GM23338 (cell line): ENCODE measurements around the gene CACNB4.

ENCODE experiments used
- EZH2 ChIP-seq: fragments of 200-600 bp; sonication (generic); IDR thresholded peaks from one replicate; pipeline ENCODE4 v1.8.0; 2017; ENCODE audit warnings: antibody characterized with exemption, mild to moderate bottlenecking, low read depth; ENCODE audit not compliant: unreplicated experiment
- EZH2phosphoT487 ChIP-seq: fragments of 200-600 bp; sonication (generic); IDR thresholded peaks from one replicate; pipeline ENCODE4 v1.8.1; 2018; ENCODE audit warnings: antibody characterized with exemption; ENCODE audit not compliant: unreplicated experiment
- NANOG ChIP-seq: IDR thresholded peaks from 2 replicates; pipeline ENCODE4 v1.6.1; 2016; ENCODE audit warnings: antibody characterized with exemption, borderline replicate concordance
- POLR2AphosphoS5 ChIP-seq: IDR thresholded peaks from 2 replicates; pipeline ENCODE4 v1.6.1; 2016; ENCODE audit warnings: antibody characterized with exemption, low read depth
- TF ChIP-seq, protein P1 (sequence below), 2 experiments: fragments of 200-600 bp in 1 of 2; sonication (generic) in 1 of 2; conservative IDR thresholded peaks; 2 replicates each; pipeline versions ENCODE4 v1.5.1 to v1.6.1; 2016 to 2017; ENCODE audit warnings: antibody characterized with exemption in 2 of 2, low read depth in 2 of 2, mild to moderate bottlenecking in 2 of 2, moderate library complexity in 1 of 2
- TF ChIP-seq, protein P2 (sequence below): fragments of 250-450 bp; sonication (Bioruptor Pico); IDR thresholded peaks from 2 replicates; pipeline ENCODE4 v1.5.0; 2020; ENCODE audit warnings: mild to moderate bottlenecking, moderate library complexity
- TF ChIP-seq, protein P3 (sequence below): IDR thresholded peaks from one replicate; pipeline ENCODE4 v1.6.1; 2018; ENCODE audit warnings: antibody characterized with exemption; ENCODE audit not compliant: unreplicated experiment
- TF ChIP-seq, protein P4 (sequence below): IDR thresholded peaks from 2 replicates; pipeline ENCODE4 v1.6.1; 2016; ENCODE audit warnings: antibody characterized with exemption

DNA sequence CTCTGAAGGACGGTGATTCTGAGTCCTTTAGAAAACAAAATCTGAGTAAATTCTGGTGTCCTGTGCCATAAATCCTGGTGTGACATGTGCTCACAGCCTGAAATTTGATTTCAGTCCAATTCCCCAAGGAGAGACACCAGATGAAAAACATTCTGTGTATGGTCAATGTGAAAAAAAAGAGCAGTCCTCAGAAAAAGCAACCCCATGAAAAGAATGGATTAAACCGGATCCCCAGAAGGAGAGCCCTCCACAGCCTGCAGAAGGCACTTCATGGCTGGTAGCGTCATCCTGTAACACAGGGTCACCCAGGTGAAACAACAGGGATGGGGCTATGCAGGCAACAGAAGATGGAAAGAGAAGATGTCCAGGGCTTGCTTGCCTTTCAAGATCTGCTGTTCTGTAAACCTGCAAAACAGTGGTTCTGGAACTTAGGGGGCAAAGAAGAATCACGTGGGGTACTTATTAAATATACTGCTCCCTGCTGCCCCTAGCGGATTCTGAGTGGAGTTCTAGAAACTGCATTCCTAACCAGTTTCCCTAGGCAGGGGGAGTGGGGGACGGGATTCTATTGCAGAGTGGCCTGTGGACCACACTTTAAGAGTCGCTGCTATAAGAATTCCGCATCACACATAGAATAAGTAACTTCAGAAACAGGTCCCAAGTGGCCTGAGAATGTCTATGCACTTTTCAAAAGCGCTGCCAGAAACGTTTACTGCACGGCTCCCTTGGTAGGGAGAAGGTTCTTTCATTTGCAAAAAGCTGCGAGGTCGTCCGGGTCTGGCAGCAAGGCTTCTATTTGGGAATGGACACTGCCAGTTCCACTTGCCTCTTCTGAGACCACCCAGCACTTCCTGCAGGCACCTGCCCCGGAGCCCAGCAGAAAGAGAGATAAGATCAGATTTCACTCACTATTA, 151.7 kb downstream of the CACNB4 start:
- no peak for TF ChIP-seq POLR2AphosphoS5
- TF ChIP-seq, protein P1, sequence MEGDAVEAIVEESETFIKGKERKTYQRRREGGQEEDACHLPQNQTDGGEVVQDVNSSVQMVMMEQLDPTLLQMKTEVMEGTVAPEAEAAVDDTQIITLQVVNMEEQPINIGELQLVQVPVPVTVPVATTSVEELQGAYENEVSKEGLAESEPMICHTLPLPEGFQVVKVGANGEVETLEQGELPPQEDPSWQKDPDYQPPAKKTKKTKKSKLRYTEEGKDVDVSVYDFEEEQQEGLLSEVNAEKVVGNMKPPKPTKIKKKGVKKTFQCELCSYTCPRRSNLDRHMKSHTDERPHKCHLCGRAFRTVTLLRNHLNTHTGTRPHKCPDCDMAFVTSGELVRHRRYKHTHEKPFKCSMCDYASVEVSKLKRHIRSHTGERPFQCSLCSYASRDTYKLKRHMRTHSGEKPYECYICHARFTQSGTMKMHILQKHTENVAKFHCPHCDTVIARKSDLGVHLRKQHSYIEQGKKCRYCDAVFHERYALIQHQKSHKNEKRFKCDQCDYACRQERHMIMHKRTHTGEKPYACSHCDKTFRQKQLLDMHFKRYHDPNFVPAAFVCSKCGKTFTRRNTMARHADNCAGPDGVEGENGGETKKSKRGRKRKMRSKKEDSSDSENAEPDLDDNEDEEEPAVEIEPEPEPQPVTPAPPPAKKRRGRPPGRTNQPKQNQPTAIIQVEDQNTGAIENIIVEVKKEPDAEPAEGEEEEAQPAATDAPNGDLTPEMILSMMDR (conservative IDR thresholded peaks at IDR 0.05; ENCODE audit: low read depth in 2 of 2), result peak; percentile 65 to 78
- TF ChIP-seq EZH2, result no peak
- no peak for TF ChIP-seq EZH2phosphoT487
- TF ChIP-seq NANOG, result no peak
- TF ChIP-seq, protein P2, sequence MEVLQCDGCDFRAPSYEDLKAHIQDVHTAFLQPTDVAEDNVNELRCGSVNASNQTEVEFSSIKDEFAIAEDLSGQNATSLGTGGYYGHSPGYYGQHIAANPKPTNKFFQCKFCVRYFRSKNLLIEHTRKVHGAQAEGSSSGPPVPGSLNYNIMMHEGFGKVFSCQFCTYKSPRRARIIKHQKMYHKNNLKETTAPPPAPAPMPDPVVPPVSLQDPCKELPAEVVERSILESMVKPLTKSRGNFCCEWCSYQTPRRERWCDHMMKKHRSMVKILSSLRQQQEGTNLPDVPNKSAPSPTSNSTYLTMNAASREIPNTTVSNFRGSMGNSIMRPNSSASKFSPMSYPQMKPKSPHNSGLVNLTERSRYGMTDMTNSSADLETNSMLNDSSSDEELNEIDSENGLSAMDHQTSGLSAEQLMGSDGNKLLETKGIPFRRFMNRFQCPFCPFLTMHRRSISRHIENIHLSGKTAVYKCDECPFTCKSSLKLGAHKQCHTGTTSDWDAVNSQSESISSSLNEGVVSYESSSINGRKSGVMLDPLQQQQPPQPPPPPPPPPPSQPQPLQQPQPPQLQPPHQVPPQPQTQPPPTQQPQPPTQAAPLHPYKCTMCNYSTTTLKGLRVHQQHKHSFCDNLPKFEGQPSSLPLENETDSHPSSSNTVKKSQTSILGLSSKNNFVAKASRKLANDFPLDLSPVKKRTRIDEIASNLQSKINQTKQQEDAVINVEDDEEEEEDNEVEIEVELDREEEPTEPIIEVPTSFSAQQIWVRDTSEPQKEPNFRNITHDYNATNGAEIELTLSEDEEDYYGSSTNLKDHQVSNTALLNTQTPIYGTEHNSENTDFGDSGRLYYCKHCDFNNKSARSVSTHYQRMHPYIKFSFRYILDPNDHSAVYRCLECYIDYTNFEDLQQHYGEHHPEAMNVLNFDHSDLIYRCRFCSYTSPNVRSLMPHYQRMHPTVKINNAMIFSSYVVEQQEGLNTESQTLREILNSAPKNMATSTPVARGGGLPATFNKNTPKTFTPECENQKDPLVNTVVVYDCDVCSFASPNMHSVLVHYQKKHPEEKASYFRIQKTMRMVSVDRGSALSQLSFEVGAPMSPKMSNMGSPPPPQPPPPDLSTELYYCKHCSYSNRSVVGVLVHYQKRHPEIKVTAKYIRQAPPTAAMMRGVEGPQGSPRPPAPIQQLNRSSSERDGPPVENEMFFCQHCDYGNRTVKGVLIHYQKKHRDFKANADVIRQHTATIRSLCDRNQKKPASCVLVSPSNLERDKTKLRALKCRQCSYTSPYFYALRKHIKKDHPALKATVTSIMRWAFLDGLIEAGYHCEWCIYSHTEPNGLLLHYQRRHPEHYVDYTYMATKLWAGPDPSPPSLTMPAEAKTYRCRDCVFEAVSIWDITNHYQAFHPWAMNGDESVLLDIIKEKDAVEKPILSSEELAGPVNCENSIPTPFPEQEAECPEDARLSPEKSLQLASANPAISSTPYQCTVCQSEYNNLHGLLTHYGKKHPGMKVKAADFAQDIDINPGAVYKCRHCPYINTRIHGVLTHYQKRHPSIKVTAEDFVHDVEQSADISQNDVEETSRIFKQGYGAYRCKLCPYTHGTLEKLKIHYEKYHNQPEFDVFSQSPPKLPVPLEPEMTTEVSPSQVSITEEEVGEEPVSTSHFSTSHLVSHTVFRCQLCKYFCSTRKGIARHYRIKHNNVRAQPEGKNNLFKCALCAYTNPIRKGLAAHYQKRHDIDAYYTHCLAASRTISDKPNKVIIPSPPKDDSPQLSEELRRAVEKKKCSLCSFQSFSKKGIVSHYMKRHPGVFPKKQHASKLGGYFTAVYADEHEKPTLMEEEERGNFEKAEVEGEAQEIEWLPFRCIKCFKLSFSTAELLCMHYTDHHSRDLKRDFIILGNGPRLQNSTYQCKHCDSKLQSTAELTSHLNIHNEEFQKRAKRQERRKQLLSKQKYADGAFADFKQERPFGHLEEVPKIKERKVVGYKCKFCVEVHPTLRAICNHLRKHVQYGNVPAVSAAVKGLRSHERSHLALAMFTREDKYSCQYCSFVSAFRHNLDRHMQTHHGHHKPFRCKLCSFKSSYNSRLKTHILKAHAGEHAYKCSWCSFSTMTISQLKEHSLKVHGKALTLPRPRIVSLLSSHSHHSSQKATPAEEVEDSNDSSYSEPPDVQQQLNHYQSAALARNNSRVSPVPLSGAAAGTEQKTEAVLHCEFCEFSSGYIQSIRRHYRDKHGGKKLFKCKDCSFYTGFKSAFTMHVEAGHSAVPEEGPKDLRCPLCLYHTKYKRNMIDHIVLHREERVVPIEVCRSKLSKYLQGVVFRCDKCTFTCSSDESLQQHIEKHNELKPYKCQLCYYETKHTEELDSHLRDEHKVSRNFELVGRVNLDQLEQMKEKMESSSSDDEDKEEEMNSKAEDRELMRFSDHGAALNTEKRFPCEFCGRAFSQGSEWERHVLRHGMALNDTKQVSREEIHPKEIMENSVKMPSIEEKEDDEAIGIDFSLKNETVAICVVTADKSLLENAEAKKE, result no peak
- TF ChIP-seq, protein P3, sequence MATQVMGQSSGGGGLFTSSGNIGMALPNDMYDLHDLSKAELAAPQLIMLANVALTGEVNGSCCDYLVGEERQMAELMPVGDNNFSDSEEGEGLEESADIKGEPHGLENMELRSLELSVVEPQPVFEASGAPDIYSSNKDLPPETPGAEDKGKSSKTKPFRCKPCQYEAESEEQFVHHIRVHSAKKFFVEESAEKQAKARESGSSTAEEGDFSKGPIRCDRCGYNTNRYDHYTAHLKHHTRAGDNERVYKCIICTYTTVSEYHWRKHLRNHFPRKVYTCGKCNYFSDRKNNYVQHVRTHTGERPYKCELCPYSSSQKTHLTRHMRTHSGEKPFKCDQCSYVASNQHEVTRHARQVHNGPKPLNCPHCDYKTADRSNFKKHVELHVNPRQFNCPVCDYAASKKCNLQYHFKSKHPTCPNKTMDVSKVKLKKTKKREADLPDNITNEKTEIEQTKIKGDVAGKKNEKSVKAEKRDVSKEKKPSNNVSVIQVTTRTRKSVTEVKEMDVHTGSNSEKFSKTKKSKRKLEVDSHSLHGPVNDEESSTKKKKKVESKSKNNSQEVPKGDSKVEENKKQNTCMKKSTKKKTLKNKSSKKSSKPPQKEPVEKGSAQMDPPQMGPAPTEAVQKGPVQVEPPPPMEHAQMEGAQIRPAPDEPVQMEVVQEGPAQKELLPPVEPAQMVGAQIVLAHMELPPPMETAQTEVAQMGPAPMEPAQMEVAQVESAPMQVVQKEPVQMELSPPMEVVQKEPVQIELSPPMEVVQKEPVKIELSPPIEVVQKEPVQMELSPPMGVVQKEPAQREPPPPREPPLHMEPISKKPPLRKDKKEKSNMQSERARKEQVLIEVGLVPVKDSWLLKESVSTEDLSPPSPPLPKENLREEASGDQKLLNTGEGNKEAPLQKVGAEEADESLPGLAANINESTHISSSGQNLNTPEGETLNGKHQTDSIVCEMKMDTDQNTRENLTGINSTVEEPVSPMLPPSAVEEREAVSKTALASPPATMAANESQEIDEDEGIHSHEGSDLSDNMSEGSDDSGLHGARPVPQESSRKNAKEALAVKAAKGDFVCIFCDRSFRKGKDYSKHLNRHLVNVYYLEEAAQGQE, result no peak
- TF ChIP-seq, protein P4, sequence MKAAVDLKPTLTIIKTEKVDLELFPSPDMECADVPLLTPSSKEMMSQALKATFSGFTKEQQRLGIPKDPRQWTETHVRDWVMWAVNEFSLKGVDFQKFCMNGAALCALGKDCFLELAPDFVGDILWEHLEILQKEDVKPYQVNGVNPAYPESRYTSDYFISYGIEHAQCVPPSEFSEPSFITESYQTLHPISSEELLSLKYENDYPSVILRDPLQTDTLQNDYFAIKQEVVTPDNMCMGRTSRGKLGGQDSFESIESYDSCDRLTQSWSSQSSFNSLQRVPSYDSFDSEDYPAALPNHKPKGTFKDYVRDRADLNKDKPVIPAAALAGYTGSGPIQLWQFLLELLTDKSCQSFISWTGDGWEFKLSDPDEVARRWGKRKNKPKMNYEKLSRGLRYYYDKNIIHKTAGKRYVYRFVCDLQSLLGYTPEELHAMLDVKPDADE, result no peak
